GM12873 (cell line): ENCODE data around the gene XG.

Experiments
- CTCF ChIP-seq: IDR thresholded peaks from 2 replicates; pipeline ENCODE4 v1.5.1; 2012; ENCODE audit warnings: low read depth, mild to moderate bottlenecking, moderate library complexity, low read length, control low read depth; ENCODE audit not compliant: insufficient read depth; ENCODE audit errors: missing control alignments

Gene XG

GRCh38 chrX:2782171-2782570, 30.3 kb downstream of the XG start:
- TF ChIP-seq CTCF, result no peak

- TF ChIP-seq CTCF, result no peak
These were observed 30.9 kb downstream of the XG start for GRCh38 chrX:2782778-2783177.

GRCh38 chrX:2784026-2784425, 32.2 kb downstream of the XG start:
- TF ChIP-seq CTCF, result no peak

- TF ChIP-seq CTCF, result no peak
These were observed 33.7 kb downstream of the XG start for GRCh38 chrX:2785538-2785937.

- no peak for TF ChIP-seq CTCF
These were observed 37.1 kb downstream of the XG start for GRCh38 chrX:2788980-2789379.

- TF ChIP-seq CTCF, result no peak
These were observed 37.7 kb downstream of the XG start for GRCh38 chrX:2789569-2789968.

- no peak for TF ChIP-seq CTCF
These were observed 41.9 kb downstream of the XG start for GRCh38 chrX:2793752-2794151.
